Stimulated activated CD4-positive, alpha-beta T cell treated with anti-CD3 and anti-CD28 coated beads, Interleukin-4, amount 100 ng/mL, for 48 hours (primary cell): ENCODE data around the gene MATCAP1.

Experiments used
- DNase-seq, 2 donors: peaks; one replicate each; pipeline ENCODE4 v3.0.0-alpha.2; 2020; ENCODE audit warnings: low read depth in 2 of 2

The MATCAP1 gene

GRCh38 chr16:67208154-67208896, 24.6 kb upstream of the MATCAP1 start:
- DNase-seq: no peak

DNA sequence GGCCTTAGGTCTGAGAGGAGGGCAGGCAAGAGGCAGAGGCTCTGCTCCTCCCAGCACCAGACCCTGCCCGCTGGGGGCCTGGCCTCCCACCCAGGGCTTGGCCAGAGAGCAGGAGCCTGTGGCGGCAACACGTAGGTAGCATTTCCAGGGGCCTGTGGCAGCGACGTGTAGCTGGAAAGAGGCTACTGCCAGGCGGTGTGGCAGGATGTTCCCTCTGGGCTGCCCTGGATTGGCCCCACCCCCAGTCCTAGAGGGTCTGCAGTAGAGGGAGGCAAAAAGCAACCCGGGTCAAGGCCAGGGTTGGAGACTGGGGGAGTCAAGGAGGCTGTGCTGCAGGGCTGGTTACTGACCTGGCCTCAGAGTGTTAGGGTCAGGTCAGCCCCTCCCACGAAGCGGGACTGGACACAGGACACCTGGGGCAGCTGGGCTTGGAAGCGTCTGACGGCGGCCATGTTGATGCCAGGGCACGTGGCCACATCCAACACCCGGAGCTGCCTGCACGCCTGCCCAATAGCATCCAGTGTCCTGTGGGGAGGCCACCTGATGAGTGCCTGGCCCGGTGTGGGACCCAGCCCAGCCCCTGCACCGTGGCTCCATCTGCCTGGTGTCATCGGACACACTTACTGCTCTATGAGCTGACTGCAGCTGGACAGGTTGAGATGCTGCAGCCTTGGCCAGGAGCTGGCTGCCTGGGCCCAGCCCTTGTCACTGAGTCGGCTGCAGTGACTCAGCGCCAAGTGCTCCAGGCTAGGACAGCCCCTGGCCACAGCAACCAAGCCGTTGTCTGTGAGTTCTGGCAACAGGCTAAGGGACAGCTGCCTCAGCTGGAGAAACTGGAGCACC, 23.7 kb upstream of the MATCAP1 start:
- DNase-seq: no peak

DNA sequence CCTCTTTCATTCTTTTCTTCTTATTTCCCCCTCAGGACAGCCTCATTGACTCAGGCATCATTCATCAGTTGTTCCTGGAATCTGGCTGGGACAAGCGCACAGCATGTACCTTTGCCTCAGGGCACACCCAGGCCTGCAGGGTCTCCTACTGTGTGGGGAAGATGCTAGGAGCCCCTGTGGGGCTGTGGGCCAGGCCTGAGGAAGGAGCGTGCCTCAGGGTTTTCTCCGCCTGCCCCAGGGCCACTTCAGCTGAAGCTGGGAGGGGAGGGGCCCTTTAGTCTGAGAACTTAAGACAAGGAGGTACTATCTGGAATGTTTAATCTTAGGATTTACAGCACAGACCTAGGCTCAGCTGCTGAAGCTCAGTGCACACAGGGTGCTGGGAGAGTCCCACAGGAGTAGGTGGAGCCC, 23.1 kb upstream of the MATCAP1 start:
- DNase-seq: no peak

GRCh38 chr16:67206129-67206837, 22.5 kb upstream of the MATCAP1 start:
- DNase-seq: no peak

- no peak for DNase-seq
These were observed 20.3 kb upstream of the MATCAP1 start for GRCh38 chr16:67204076-67204475.

DNA sequence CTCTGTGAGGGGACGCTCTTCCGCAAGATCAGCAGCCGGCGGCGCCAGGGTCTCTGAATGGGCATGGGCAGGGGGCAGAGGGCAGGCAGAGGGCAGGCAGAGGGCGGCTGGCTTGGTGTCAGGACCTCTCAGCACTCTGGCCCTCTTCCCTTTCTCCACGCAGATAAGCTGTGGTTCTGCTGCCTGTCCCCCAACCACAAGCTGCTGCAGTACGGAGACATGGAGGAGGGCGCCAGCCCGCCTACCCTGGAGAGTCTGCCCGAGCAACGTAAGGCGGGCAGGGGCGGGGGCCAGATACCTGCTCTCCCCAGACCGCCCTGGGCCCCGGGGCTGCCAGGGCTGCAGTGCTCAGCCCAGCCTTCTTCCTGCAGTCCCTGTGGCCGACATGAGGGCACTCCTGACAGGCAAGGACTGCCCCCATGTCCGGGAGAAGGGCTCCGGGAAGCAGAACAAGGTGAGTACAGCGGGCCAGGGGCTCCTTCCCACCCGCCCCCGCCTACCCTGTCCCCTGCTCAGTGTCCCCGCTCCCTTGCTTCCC, 19.3 kb upstream of the MATCAP1 start:
- DNase-seq: no peak

GRCh38 chr16:67202426-67202825, 18.7 kb upstream of the MATCAP1 start:
- no peak for DNase-seq

- no peak for DNase-seq
These were observed 17.9 kb upstream of the MATCAP1 start for GRCh38 chr16:67201411-67202345.

- DNase-seq: no peak
These were observed 16.7 kb upstream of the MATCAP1 start for GRCh38 chr16:67200491-67200890.

DNA sequence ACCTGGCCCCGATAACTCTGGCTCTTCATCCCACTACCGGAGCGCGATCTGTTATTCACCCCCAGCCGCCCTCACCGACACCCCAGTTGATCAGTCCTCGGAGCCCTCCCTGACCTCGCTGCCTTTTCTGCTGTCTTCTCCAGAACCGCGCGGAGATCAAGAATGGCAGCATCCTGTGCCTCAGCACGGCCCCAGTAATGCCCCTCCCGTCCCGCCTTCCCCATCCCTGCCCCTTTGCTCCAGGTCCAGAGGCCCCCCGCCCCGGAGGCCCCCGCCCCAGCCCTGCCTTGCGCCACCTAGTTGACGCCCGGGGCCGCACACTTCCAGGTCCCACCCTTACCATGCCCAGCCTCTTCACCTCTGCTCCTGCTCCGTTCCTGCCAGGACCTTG, 16.0 kb upstream of the MATCAP1 start:
- DNase-seq: no peak

DNA sequence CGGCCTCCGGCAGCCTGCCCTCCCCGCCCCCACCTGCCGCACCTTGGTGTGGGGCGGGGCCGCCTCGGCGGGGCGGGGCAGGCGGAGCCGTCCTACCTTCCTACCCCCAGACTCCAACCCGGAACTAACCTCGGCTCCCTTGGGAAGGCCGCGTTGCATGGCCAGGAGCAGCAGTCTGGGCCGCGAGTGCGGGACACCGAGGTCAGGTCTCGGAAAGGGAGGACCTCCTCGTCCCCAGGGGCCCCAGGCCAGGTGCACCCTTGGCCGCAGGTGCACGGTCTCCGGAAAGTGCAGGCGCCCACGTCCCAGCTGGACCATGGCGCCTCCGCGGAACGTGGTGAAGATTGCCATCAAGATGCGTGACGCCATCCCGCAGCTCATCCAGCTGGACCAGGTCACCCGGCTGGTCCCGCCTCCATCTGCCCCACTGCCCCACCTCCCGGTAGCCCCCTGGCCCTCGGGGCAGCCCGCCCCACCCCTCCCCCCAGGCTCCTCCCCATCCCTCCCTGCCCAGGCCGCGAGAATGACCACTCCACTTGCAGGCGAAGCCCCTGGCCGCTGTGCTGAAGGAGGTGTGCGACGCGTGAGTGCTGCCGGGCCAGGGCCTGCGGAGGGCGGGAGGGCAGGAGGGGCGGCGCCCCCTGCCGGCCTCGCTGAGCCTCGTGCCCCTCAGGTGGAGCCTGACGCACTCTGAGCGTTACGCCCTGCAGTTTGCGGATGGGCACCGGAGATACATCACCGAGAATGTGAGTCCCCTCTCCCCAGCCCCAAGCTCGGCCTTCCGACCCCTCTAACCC, 15.4 kb upstream of the MATCAP1 start, which contains the start of gene ELMO3:
ELMO3 (plus strand) TSS at position 121 of the 797 bp plus-strand sequence; CDS start at position 317, 196 bp downstream.
- no peak for DNase-seq

DNA sequence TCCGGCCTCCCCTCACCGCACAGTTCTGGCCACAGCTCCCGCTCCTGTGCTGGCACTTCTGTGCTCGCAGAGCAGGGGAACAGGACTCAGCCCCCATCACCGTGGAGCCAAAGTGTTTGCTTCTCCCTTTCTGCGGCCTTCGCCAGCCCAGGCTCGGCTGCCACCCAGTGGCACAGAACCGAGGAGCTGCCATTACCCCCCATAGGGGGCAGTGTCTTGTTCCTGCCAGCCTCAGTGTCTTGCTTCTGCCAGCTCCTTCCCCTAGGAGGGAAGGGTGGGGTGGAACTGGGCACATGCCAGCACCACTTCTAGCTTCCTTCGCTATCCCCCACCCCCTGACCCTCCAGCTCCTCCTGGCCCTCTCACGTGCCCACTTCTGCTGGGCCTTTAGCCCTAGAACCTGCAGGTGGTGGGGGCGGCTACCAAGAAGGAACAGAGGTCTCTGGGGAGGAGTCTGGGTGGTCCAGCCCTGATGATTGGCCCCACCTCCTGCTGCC, 14.5 kb upstream of the MATCAP1 start:
- DNase-seq: no peak

DNA sequence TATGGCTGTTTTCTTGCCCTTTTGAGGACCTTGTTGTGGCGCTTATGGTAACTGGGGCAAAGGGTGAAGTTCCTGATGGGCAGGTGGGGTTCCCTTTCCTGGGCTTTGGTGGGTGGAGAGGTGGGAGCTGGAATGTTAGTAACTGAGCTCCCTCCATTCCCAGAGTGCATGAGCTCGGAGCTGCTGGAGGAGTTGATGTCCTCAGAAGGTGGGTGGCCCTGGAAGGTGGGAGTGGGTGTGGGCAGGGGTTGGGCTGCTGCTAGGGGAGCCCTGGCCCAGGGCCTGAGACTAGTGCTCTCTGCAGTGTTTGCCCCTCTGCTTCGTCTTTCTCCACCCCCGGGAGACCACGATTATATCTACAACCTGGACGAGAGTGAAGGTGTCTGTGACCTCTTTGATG, 13.9 kb upstream of the MATCAP1 start:
- no peak for DNase-seq

DNA sequence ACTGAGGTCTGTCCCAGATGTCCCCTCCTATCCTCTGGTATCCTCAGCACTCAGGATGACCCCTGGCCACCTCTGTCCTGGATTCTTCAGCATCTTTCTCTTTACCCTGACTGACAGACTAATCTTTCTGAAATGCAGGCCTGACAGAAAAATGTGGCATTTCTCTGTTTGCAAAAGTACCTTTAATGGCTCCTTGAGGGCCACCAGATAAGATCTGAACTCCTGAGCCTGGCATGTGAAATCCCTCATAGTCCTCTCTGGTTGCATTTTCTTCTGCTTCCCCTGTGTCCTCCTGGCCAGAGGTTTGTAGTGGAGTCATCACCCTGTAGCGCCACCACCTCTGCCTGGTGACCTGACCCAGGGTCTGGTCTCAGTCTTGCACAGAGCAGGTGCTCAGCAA, 13.1 kb upstream of the MATCAP1 start:
- no peak for DNase-seq

- no peak for DNase-seq
These were observed 11.9 kb upstream of the MATCAP1 start for GRCh38 chr16:67195676-67196075.

- DNase-seq: no peak
These were observed 10.5 kb upstream of the MATCAP1 start for GRCh38 chr16:67194260-67194659.

DNA sequence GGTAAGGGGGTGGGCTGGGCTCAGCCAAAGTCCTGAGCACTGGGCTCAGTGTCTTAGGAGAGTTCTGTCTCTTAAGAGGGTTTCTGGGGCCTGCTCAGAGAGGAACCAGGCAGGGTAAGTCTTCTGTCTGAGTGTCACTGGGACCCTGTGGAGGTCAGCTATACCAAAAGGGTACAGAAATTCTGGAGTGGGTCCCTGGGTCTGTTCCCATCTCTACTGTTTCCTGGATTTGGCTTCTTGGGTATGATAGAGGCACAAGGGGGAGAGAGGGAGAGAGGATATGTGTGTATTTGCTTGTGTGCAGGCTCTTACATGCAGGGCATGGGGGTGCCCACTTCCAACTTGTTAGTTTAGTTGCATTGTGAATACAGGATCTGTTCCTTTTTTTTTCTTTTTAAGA, 9.8 kb upstream of the MATCAP1 start:
- no peak for DNase-seq

- no peak for DNase-seq
These were observed 9.1 kb upstream of the MATCAP1 start for GRCh38 chr16:67192781-67193361.

DNA sequence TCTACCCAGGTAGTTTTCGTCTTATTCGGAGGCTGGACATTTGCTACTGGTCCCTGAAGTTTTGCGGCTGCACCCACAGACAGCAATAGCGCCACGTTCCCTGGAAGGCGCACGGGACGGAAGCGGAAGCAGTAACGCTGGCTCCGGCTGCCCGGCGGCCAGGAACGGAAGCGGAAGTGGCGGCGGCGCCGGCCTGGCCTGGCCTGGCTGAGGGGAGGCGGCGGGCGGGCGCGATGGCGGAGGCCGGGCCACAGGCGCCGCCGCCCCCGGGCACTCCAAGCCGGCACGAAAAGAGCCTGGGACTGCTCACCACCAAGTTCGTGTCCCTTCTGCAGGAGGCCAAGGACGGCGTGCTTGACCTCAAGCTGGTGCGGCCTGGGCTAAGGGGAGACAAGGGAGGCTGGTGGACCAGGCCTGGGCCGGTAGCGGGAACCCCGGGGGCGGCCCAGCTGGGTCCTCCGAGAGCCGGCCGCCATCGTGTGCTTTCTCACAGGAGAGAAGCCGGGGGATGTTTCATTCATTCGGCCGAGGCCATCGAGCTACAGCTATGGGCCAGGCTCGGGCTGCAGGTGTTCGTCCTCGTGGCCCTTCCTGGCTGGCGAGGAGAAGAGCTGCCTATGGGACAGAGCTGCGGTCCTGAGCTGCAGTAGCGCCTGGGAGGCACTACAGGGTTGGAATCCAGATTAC, 8.4 kb upstream of the MATCAP1 start, which contains the start of gene E2F4:
E2F4 (plus strand) TSS at position 161 of the 687 bp plus-strand sequence; CDS start at position 234, 73 bp downstream.
- DNase-seq: peak; percentile 80 to 88
